Ramos (cell line): ENCODE results near the gene KLF16.

ENCODE experiments used
- in situ Hi-C: fragments of 300-500 bp; cut with MboI; formaldehyde crosslinking; loops from one replicate; pipeline ENCODE4 v1.14.3; 2022; ENCODE audit warnings: low sequenced_read_pairs; ENCODE audit not compliant: unreplicated experiment

The KLF16 gene

GRCh38 chr19:1845642-1846041, 17.7 kb downstream of the KLF16 start:
- in situ Hi-C loops, result no loop called here

- in situ Hi-C loops, result no loop called here
These were observed 18.3 kb downstream of the KLF16 start for GRCh38 chr19:1845125-1845515.

DNA sequence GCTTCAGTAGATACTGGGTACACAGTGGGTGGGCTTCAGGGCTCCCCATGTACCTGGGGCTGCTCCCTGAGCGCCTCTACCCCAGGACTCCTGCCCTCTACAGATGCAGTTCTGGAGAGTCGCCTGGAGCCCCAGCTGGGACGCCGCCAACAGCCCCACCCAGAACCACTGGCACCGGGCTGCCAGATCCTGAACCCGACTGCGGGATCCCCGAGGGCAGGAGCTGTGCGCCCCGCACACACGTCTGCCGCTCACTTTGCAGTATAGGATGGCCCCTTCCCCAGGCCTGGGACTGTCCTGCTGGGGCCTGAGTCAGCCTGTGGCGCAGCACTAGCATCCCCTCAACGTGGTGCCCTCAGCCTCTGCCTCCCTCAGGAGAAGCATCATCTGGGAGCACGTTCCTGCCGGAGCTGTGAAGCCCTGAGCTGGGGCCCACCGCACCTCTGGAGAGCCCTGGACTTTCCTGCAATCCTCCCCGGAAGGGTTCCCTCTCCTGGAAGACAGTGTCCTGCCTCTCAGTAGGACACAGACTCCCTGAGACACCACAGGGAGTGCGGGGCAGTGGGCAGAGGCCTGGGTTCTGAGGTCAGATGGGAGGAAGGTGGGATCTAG, 18.8 kb downstream of the KLF16 start:
- in situ Hi-C loops, result no loop called here

- in situ Hi-C loops, result no loop called here
These were observed 19.6 kb downstream of the KLF16 start for GRCh38 chr19:1843646-1844394.

DNA sequence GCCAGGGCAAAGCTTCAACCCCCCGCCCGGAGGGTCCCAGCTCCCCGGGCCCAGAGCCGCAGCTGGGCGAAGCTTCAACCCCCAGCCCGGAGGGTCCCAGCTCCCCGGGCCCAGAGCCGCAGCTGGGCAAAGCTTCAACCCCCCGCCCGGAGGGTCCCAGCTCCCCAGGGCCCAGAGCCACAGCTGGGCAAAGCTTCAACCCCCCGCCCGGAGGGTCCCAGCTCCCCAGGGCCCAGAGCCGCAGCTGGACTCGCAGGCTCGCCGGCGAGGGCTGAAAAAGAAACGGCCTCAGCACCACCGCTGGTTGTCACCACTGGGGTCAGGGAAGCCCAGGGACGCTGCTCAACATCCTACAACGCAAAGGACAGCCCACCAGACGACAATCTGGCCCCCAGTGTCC, 20.3 kb downstream of the KLF16 start:
- in situ Hi-C loops, result no loop called here

GRCh38 chr19:1841209-1841924, 22.0 kb downstream of the KLF16 start:
- in situ Hi-C loops, result no loop called here

DNA sequence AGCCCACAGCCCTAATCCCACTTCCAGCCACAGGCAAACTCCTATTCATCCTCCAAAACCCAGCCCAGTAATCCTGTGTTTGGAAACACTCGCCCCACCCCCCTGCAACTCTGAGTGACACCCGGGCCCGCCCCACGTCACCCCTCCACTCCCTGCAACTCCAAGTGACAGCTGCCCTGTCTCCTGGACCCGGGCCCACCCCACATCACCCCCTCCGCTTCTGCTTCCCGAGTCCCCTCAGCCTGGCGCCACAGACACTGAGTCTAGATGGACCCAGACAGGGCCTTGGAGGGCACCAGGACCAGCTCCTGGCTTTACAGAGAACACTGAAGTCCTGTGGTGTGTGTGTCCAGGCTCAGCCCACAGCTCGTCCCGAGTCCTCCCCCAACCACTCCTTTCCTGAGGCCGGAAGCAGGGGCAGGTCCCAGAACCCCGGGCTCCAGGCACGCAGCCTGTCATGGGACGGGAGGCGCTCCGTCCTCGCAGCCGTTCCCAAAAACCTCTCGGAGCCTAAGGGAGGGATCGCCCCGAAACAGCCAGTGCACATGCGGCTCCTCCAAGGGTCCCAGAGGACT, 22.8 kb downstream of the KLF16 start:
- in situ Hi-C loops, result no loop called here

- in situ Hi-C loops, result no loop called here
These were observed 23.5 kb downstream of the KLF16 start for GRCh38 chr19:1839658-1840540.

DNA sequence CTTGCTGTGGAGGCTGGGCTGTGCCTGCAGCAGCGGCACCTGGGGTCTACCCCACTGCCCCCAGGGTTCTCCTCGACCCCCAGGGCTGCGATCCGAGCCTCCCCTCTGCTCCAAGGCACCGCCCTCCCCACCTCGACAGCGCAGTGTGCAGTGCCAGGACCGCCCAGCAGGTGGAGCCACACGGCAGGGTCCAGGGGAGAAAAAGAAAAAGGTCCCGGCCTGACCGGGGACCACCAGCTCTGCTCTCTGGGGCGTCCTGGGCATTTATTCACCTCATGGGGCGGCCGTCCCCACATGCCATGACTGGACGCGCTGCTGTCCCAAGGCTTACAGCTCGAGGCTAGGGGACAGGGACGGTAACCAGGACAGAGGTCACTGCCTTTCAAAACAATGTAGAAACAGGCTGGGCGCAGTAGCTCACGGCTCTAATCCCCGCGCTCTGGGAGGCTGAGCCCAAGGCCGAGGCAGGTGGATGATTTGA, 25.7 kb downstream of the KLF16 start:
- in situ Hi-C loops, result no loop called here

GRCh38 chr19:1837222-1837565, 26.2 kb downstream of the KLF16 start:
- in situ Hi-C loops, result no loop called here

DNA sequence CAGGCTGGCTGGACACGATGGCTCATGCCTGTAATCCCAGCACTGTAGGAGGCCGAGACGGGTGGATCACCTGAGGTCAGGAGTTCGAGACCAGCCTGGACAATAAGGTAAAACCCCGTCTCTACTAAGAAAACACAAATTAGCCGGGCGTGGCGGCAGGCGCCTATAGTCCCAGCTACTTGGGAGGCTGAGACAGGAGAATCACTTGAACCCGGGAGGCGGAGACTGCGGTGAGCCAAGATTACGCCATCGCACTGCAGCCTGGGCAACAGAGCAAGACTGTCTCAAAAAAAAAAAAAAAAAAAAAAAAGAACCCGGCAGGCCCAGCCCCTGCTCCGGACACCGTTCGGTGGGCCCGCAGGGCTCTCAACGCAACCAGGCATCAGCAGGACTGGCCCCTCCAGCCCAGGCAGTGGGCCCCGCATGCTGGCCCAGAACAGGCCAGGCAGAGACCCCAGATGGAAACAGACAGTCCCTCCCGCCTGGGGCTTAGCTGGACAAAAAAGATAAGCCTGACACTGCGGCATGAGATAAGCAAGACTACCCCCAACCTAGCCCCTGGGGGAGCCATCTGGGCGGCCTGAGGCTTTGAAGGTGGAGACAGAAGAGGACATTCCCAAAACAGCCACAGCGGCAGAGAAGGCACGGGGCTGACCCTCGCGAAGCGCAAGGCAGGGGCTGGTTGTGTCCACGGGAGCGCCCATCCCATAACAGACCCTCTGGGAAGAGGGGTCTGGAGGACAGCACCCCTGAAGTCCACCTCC, 26.7 kb downstream of the KLF16 start:
- in situ Hi-C loops, result no loop called here

DNA sequence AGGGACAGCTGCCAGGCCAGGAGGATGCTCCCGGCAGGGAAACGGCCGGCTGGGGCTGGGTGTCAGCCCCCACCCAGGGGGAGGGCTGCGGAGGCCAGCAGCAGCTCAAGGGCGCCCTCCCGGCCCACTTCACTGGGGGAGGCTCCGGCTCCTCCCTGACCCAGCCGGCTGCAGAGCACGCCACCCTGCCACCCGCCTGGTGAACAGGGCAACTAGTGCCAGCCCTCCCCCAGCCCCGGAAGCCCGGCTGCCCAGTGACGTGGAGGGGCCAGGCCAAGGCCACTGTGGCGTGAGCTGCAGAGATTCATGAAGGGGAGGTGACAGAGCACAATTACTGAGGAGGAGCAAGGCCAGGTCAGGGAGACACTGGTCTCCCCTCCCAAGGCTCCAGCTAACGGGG, 29.8 kb downstream of the KLF16 start:
- in situ Hi-C loops, result no loop called here

DNA sequence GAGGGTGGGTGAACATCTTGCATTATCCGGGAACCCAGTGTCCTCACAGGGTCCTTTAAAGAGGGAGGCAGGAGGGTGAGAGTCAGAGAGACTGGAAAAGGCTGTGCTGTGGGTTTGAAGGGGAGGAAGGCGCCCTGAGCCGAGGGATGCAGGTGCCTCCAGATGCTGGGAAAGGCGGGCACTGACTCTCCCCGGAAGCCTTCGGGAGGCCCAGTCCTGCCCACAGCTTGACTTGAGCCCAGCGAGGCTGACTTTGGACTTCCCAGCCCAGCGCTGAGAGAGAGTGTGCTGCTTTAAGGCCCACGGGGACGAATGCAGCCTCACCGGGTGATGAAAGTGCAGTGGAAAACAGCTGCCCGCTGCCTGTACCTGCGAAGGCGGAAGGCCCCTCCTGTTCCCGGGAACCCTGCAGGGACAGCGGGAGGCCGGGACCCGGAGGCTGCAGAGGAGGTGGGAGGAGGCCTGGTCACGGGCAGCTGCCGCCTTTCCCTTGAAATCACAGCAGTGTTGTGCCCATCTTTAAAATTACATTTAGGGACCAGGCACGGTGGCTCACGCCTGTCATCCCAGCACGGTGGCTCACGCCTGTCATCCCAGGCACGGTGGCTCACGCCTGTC, 31.2 kb downstream of the KLF16 start:
- in situ Hi-C loops, result no loop called here

GRCh38 chr19:1830978-1831377, 32.4 kb downstream of the KLF16 start:
- in situ Hi-C loops, result no loop called here

DNA sequence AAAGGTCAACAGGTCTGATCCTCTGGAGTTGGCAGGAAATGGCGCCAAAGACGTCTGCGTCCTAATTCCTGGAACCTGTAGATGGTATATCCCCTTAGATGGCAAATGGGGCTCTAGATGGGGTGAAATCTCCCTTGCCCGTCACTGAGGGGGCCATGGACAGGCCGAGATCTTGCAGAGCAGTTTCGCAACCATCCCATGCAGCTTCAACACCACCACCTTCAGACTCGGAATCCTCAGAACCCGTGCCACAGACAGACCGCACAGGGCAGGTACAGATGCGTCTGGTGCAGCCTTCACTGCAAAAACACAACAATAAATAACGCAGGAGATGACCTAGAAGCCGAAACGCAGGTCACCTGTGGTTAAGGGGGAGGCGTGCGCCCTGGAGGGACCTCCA, 32.8 kb downstream of the KLF16 start:
- in situ Hi-C loops, result no loop called here

GRCh38 chr19:1829958-1830357, 33.4 kb downstream of the KLF16 start:
- in situ Hi-C loops, result no loop called here

DNA sequence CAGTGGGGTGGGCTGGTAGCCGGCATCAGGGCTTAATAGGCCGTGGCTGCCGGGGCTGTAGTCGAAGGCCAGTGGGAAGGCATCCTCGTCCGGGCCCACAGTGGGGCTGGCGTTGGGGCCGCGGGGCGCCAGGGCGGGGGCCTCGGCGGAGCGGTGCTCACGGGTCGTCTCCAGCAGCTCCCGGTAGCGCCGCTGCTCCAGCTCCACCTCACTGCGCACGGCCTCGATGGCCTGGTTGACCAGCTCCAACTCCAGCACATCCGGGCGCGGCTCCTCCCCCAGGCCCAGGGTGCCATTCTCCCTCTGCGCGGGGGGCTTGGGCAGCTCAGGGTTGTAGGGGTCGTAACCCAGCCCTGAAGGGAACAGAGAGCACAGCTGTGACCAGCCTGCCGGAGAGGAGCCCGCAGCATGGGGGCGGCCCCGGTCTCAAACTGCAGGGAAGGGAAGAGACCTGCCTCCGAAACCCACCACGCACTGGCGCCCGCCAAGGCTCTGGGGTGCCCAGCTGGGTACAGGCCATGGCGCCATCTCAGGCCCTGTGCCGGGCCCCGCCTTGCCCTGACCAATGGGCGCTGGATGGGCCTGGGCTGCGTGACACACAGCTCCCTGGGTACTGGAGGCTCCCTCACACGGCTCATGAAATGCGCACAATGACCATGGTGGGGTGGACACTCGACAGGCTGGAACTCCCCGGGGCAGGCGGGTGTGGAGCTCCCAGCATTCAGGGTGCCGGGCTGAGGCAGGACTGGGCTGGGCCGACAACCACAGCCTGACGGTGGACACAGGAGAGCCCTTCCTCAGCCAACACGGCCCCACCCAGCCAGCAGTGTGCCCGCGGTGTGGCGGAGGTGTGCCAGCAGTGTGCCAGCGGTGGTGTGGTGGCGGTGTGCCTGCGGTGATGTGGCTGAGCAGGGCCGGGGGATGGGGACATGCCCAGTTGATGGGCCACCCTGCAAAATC, 34.8 kb downstream of the KLF16 start:
- in situ Hi-C loops, result no loop called here
